H9 (cell line): ENCODE measurements around the gene ITPK1. TPM values are rescaled to one million over a fixed set of nuclear protein-coding genes. Genes with fewer than 3 reads are reported as not detected.

Experiments used
- DNase-seq: peaks from one replicate; pipeline ENCODE4 v3.0.0-alpha.2; 2017
- H2AFZ ChIP-seq: one replicate; pipeline ENCODE4 v1.6.1; 2013; ENCODE audit warnings: mild to moderate bottlenecking, low read length, control low read depth, moderate library complexity
- H2AK5ac ChIP-seq: 2 replicates; pipeline ENCODE4 v1.6.1; 2013; ENCODE audit warnings: low read length, control low read depth, mixed read lengths; ENCODE audit not compliant: insufficient read length
- H2BK120ac ChIP-seq: one replicate; pipeline ENCODE4 v1.6.1; 2013; ENCODE audit warnings: low read depth, mild to moderate bottlenecking, low read length, control low read depth, inconsistent platforms; ENCODE audit not compliant: poor library complexity, severe bottlenecking
- H2BK12ac ChIP-seq: 2 replicates; pipeline ENCODE4 v1.6.1; 2013; ENCODE audit warnings: low read length, control low read depth, mixed read lengths, low read depth; ENCODE audit not compliant: insufficient read length
- H2BK15ac ChIP-seq: 2 replicates; pipeline ENCODE4 v1.6.1; 2013; ENCODE audit warnings: low read depth, low read length, control low read depth
- H2BK20ac ChIP-seq: one replicate; pipeline ENCODE4 v1.6.1; 2013; ENCODE audit warnings: low read depth, mild to moderate bottlenecking, low read length, control low read depth, inconsistent platforms; ENCODE audit not compliant: poor library complexity, severe bottlenecking
- H2BK5ac ChIP-seq: 2 replicates; pipeline ENCODE4 v1.6.1; 2013; ENCODE audit warnings: low read length, control low read depth, mixed read lengths; ENCODE audit not compliant: insufficient read length
- H3K14ac ChIP-seq: 2 replicates; pipeline ENCODE4 v1.6.1; 2013; ENCODE audit warnings: low read length, control low read depth; ENCODE audit not compliant: insufficient read depth
- H3K18ac ChIP-seq: 2 replicates; pipeline ENCODE4 v1.6.1; 2013; ENCODE audit warnings: low read depth, mild to moderate bottlenecking, mixed read lengths, low read length, control low read depth; ENCODE audit not compliant: insufficient read length
- H3K23ac ChIP-seq: 2 replicates; pipeline ENCODE4 v1.6.1; 2013; ENCODE audit warnings: low read length, control low read depth, mixed read lengths, low read depth; ENCODE audit not compliant: insufficient read length
- H3K23me2 ChIP-seq: 2 replicates; pipeline ENCODE4 v1.6.1; 2013; ENCODE audit warnings: low read depth, mild to moderate bottlenecking, mixed read lengths, low read length, control low read depth; ENCODE audit not compliant: insufficient read length, poor library complexity, severe bottlenecking
- H3K27ac ChIP-seq: 2 replicates; pipeline ENCODE4 v1.5.1; 2013; ENCODE audit warnings: low read length, control low read depth, mixed read lengths, low read depth; ENCODE audit not compliant: insufficient read length
- H3K27me3 ChIP-seq: 2 replicates; pipeline ENCODE4 v1.6.1; 2013; ENCODE audit warnings: low read length, control low read depth, inconsistent platforms; ENCODE audit not compliant: insufficient read depth
- H3K4ac ChIP-seq: 2 replicates; pipeline ENCODE4 v1.6.1; 2013; ENCODE audit warnings: low read depth, mild to moderate bottlenecking, control low read depth, inconsistent platforms, low read length, moderate library complexity
- H3K4me1 ChIP-seq: 2 replicates; pipeline ENCODE4 v1.6.1; 2013; ENCODE audit warnings: low read length, control low read depth, inconsistent platforms; ENCODE audit not compliant: insufficient read depth
- H3K4me2 ChIP-seq: 2 replicates; pipeline ENCODE4 v1.6.1; 2013; ENCODE audit warnings: low read length, control low read depth, mixed read lengths; ENCODE audit not compliant: insufficient read length, insufficient read depth
- H3K56ac ChIP-seq: 2 replicates; pipeline ENCODE4 v1.6.1; 2013; ENCODE audit warnings: low read depth, mild to moderate bottlenecking, mixed read lengths, low read length, control low read depth; ENCODE audit not compliant: insufficient read length
- H3K79me1 ChIP-seq: 2 replicates; pipeline ENCODE4 v1.6.1; 2013; ENCODE audit warnings: low read depth, mild to moderate bottlenecking, moderate library complexity, low read length, control low read depth, inconsistent platforms; ENCODE audit not compliant: insufficient read depth, poor library complexity, severe bottlenecking
- H3K79me2 ChIP-seq: 2 replicates; pipeline ENCODE4 v1.6.1; 2013; ENCODE audit warnings: low read length, control low read depth, inconsistent platforms; ENCODE audit not compliant: insufficient read depth
- H3K9ac ChIP-seq: 2 replicates; pipeline ENCODE4 v1.6.1; 2013; ENCODE audit warnings: low read length, control low read depth, mixed read lengths; ENCODE audit not compliant: insufficient read length; ENCODE audit errors: extremely low read depth
- H3K9me3 ChIP-seq: one replicate; pipeline ENCODE4 v1.6.1; 2013; ENCODE audit warnings: low read depth, low read length, inconsistent platforms; ENCODE audit not compliant: control insufficient read depth
- H3T11ph ChIP-seq: one replicate; pipeline ENCODE4 v1.6.1; 2013; ENCODE audit warnings: mild to moderate bottlenecking, low read length, control low read depth, inconsistent platforms
- H4K20me1 ChIP-seq: one replicate; pipeline ENCODE4 v1.6.1; 2013; ENCODE audit not compliant: control insufficient read depth, insufficient read length, insufficient read depth
- H4K5ac ChIP-seq: 2 replicates; pipeline ENCODE4 v1.6.1; 2013; ENCODE audit warnings: low read depth, mild to moderate bottlenecking, mixed read lengths, low read length, control low read depth; ENCODE audit not compliant: insufficient read length
- H4K8ac ChIP-seq: replicated peaks from 2 replicates; pipeline ENCODE4 v1.6.1; 2013; ENCODE audit warnings: low read length, control low read depth, mixed read lengths, low read depth; ENCODE audit not compliant: insufficient read length
- H4K91ac ChIP-seq: 2 replicates; pipeline ENCODE4 v1.6.1; 2013; ENCODE audit warnings: low read depth, mild to moderate bottlenecking, moderate library complexity, mixed read lengths, low read length, control low read depth; ENCODE audit not compliant: insufficient read length
- H3K27ac Mint-ChIP-seq, 3 experiments: 2 replicates in 2 of 3; 3 replicates in 1 of 3; pipeline ENCODE4 v1.8.0; 2020 to 2021; ENCODE audit warnings: mixed read lengths in 3 of 3, mild to moderate bottlenecking in 1 of 3, moderate library complexity in 1 of 3
- H3K27me3 Mint-ChIP-seq: 2 replicates; pipeline ENCODE4 v1.8.0; 2021; ENCODE audit warnings: low read depth, mild to moderate bottlenecking, moderate library complexity, mixed read lengths
- H3K36me3 Mint-ChIP-seq, 3 experiments: 2 replicates in 2 of 3; 3 replicates in 1 of 3; pipeline ENCODE4 v1.8.0; 2020 to 2021; ENCODE audit warnings: low read depth in 3 of 3, mixed read lengths in 3 of 3; ENCODE audit not compliant: insufficient read depth in 1 of 3
- H3K4me1 Mint-ChIP-seq, 2 experiments: 2 replicates each; pipeline ENCODE4 v1.8.0; 2020; ENCODE audit warnings: mixed read lengths in 2 of 2
- H3K4me3 Mint-ChIP-seq, 2 experiments: 2 replicates in 1 of 2; 3 replicates in 1 of 2; pipeline ENCODE4 v1.8.0; 2020 to 2021; ENCODE audit warnings: mild to moderate bottlenecking in 2 of 2, mixed read lengths in 2 of 2, moderate library complexity in 1 of 2
- H3K9me3 Mint-ChIP-seq, 2 experiments: 2 replicates in 1 of 2; 3 replicates in 1 of 2; pipeline ENCODE4 v1.8.0; 2020; ENCODE audit warnings: mild to moderate bottlenecking in 2 of 2, mixed read lengths in 2 of 2, moderate library complexity in 1 of 2
- WGBS: extraction: QIAGEN DNeasy Blood & Tissue Kit; methylation state at CpG from one replicate; pipeline ENCODE4 v1.1.7; 2013; ENCODE audit warnings: missing lambda C conversion rate, low lambda C conversion rate, mixed read lengths; ENCODE audit not compliant: insufficient read length; ENCODE audit errors: extremely low coverage; 5-methylcytosine and 5-hydroxymethylcytosine counted together
- total RNA-seq: library from RNA; stranded (reverse); gene quantifications from 2 replicates; pipeline ENCODE4 v1.2.1, GENCODE V29; 2021
- TF ChIP-seq, protein P1 (sequence below): fragments of 200-600 bp; sonication (generic); conservative IDR thresholded peaks from 3 replicates; pipeline ENCODE4 v1.8.0; 2021; ENCODE audit warnings: antibody characterized with exemption, mild to moderate bottlenecking

Gene ITPK1
- total RNA-seq, 1 experiment from 2014 or later: 92.7 TPM

DNA sequence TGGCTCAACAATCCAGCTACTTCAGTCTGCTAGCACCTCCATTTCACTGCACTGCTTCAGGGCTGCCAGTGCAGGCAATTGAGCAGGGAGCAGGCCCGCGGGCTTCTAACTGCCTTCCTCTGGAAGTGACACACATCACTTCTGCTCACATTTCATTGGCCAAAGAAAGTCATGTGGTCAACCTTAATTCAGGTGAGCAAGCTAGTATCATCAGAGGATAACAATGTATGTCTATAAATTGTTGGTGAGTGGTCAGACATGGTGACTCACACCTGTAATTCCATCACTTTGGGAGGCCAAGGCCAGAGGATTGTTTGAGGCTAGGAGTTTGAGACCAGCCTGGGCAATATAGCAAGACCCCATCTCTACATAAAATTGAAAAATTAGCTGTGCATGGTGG is 215.1 kb downstream of the ITPK1 start:
- no peak overlapping the region for H3K9ac ChIP-seq
- Mint-ChIP-seq H3K27me3 (peaks cover 39% of the 10 kb centered on the region), H3K27ac (no peak overlapping the region), H3K4me1 (peaks cover 13% of the 10 kb centered on the region in 2 experiments), H3K4me3 (no peak overlapping the region), H3K9me3 (no peaks in the 10 kb centered on the region), H3K36me3 (no peaks in the 10 kb centered on the region)
- TF ChIP-seq, protein P1, sequence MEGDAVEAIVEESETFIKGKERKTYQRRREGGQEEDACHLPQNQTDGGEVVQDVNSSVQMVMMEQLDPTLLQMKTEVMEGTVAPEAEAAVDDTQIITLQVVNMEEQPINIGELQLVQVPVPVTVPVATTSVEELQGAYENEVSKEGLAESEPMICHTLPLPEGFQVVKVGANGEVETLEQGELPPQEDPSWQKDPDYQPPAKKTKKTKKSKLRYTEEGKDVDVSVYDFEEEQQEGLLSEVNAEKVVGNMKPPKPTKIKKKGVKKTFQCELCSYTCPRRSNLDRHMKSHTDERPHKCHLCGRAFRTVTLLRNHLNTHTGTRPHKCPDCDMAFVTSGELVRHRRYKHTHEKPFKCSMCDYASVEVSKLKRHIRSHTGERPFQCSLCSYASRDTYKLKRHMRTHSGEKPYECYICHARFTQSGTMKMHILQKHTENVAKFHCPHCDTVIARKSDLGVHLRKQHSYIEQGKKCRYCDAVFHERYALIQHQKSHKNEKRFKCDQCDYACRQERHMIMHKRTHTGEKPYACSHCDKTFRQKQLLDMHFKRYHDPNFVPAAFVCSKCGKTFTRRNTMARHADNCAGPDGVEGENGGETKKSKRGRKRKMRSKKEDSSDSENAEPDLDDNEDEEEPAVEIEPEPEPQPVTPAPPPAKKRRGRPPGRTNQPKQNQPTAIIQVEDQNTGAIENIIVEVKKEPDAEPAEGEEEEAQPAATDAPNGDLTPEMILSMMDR: no peak
- no peak overlapping the region for H2AK5ac ChIP-seq
- no peak overlapping the region for H2AFZ ChIP-seq
- H3K4me2 ChIP-seq: no peak overlapping the region
- H3K4me1 ChIP-seq: no peaks in the 10 kb centered on the region
- no peaks in the 10 kb centered on the region for H4K20me1 ChIP-seq
- no peak overlapping the region for H4K91ac ChIP-seq
- no peak overlapping the region for H3K18ac ChIP-seq
- H2BK15ac ChIP-seq: no peak overlapping the region
- no peak overlapping the region for H3K56ac ChIP-seq
- no peak overlapping the region for H3K4ac ChIP-seq
- no peak overlapping the region for H2BK120ac ChIP-seq
- H4K8ac ChIP-seq: no peak overlapping the region
- no peak overlapping the region for H2BK20ac ChIP-seq
- H3T11ph ChIP-seq: no peak overlapping the region
- no peak for DNase-seq
- H4K5ac ChIP-seq: no peak overlapping the region
- no peaks in the 10 kb centered on the region for H3K79me2 ChIP-seq
- H3K27ac ChIP-seq: no peak overlapping the region
- H2BK12ac ChIP-seq: no peak overlapping the region
- H3K79me1 ChIP-seq: no peaks in the 10 kb centered on the region
- no peak overlapping the region for H2BK5ac ChIP-seq
- H3K23ac ChIP-seq: no peak overlapping the region
- H3K23me2 ChIP-seq: no peaks in the 10 kb centered on the region
- no peaks in the 10 kb centered on the region for H3K9me3 ChIP-seq
- peaks cover 4% of the 10 kb centered on the region; the same call in 1 of the 2 replicates for H3K27me3 ChIP-seq
- no peak overlapping the region for H3K14ac ChIP-seq
- no CpG with 5 or more reads among the region's 2 CpGs for whole genome bisulfite sequencing
